GM19023 (cell line): ENCODE data around the gene ZNF678.
"Not testable (repeated sequence)": the region's sequence is repeated elsewhere in the genome, so short reads cannot be mapped to it uniquely, and the experiment has no call there.

Experiments
- ATAC-seq: cut with Tn5 transposase; IDR thresholded peaks from one replicate; pipeline ENCODE4 v1.9.1; 2021; ENCODE audit warnings: mild to moderate bottlenecking, moderate library complexity; ENCODE audit not compliant: unreplicated experiment

ZNF678 gene

GRCh38 chr1:227549892-227550291, 13.5 kb upstream of the ZNF678 start:
- no peak for ATAC-seq

DNA sequence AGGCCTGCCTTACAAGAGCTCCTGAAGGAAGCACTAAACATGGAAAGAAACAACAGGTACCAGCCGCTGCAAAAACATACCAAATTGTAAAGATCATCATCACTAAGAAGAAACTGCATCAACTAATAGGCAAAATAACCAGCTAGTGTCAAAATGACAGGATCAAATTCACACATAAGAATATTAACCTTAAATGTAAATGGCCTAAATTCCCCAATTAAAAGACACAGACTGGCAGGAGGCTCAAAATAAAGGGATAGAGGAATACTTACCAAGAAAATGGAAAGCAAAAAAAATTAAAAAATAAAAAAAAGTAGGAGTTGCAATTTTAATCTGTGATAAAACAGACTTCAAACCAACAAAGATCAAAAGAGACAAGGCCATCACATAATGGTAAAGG, 11.5 kb upstream of the ZNF678 start:
- ATAC-seq: not testable (repeated sequence)

DNA sequence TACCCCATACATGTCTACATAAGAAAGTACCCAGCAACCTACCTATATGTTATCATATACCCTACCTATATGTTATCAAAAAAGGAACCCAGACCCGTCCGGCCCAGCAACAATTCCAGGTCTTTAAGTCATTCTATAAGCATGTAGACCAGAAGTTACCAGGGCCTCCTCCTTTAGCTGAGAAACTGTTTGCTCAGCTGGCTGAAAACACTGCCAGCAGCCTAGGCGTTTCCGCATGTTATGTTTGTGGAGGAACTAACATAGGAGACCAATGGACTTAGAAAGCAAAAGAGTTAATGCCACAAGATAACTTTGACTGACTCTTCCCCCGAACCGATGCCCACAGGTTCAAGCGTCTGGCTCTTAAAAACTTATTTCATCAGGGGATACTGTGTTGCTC, 7.1 kb upstream of the ZNF678 start:
- ATAC-seq: no peak

GRCh38 chr1:227557962-227558725, 5.2 kb upstream of the ZNF678 start:
- no peak for ATAC-seq

- no peak for ATAC-seq
Observed at GRCh38 chr1:227558732-227559262, 4.6 kb upstream of the ZNF678 start.

- no peak for ATAC-seq
Observed at GRCh38 chr1:227559499-227559898, 3.9 kb upstream of the ZNF678 start.

DNA sequence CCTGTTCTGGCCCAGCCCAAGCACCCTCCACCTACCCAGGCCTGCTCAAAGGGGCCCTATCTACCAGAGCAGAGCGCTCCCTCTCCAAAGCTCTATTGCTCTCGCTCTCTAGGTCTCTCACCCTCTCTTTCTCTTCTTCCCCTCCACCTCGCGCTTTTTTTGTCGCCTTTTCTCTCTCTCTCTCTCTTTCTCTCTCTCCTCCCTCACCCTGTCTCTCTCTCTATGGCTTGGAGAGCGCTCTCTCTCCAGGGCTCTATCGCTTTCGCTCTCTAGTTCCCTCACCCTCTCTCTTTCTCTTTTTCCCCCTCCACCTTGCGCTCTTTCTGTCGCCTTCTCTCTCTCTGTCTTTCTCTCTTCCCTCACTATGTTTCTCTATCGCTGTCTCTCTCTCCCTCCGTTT, 3.4 kb upstream of the ZNF678 start:
- no peak for ATAC-seq

DNA sequence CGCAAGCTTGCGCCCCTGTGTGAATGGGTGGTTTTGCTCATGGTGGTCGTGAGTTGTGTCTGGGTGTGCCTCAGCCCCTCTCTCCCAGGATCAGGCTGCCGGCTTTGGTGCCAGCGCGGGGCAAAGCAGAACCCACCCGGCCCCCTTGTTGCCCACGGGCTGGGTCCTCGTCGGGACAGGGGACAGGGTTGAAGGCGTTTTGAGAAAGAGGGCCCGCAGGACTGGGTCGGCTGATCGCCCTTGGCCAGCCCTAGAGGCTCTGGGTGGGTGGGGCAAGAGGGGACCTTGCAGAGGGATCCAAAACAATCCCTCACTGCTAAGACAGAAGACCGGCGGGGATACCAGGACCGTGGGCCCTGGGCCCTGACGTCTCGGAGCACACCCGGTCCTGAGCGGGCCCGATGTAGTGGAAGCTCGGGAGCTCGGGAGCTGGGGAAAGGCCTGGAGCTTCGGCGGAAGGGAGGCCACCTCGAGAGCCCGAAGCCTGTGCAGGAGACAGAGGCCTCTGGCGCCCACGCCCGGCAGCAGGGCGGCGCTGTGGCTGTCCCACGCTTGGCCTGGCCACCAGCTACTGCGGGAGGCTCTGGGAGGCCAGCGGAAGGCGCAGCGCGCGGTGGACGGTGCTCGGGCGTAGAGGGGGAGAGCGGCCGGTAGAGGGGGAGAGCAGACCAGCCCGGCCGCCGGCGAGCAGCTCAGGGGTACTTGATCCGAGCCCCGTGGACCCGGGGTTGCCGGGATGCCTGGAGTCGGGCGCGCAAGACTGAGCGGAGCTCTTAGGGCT, 2.8 kb upstream of the ZNF678 start:
- no peak for ATAC-seq

DNA sequence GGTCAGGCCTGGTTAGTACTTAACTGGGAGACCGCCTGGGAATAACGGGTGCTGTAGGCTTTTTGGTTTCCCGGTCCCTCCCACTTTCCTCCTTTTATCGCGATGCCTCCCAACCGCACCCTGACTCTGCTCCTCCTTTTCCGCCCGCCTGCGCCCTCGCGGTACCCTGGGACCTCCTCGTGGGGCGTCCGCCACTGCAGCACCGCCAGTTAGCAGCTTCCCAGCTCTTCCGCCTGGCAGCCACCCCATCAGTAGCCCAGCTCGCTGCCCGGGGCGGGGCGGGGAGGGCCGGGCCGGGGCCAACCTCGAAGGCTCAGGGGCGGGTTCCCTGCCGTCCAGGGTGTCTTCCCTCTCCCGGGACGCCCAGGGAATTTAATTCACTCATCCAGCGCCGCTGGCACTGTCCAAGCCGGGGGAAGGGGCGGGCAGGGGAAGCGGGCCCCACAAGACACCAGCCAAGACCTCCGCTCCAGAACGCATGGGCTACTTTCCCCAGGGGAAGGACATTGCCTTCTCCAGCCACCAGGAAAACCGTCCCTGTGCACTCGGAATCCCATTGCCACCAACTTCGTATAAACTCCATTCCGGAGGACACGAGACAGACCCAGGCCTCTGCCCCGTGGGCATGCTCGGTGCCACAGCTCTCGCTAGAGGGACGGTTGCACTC, 2.0 kb upstream of the ZNF678 start:
- no peak for ATAC-seq

- no peak for ATAC-seq
Observed at GRCh38 chr1:227562037-227562436, 1.3 kb upstream of the ZNF678 start.

DNA sequence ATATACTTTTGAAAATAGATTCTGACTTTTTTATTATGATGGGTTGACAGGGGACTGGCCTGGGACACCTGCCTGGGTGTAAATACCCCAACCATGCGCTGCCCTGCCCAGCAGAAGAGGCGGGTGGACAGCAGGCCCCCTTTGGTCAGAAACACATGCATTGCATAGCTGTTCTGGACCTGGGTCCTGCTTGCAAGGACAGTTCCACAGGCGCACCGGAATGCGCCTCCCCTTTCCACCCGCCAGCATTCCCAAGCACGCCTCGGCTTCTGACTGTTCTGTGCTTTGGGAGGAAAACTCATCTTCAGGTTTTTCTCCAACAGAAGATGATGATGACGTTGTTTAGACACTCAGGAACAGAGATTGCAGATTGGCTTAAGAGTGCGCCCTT, 428 bp upstream of the ZNF678 start:
- no peak for ATAC-seq

GRCh38 chr1:227567256-227567655, 3.9 kb downstream of the ZNF678 start:
- ATAC-seq: no peak

DNA sequence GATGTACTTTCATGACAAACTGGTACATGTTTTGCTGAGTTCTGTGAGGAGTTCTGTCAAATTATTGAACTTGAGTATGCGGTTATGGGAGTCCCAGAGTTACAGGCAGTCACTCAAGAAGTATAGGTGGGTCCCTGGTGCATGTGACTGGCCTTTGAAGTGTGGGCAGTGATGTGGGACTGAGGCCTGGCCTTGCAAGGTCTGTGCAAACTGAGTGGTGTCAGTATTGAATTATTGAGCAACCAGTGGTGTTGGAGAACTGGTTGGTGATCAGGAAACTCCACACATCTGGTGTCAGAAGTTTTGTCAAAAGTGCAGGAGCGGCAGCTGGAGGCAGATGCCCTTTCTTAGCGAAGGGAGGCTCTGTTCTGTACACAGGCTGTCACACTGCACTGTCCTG, 5.2 kb downstream of the ZNF678 start:
- no peak for ATAC-seq

DNA sequence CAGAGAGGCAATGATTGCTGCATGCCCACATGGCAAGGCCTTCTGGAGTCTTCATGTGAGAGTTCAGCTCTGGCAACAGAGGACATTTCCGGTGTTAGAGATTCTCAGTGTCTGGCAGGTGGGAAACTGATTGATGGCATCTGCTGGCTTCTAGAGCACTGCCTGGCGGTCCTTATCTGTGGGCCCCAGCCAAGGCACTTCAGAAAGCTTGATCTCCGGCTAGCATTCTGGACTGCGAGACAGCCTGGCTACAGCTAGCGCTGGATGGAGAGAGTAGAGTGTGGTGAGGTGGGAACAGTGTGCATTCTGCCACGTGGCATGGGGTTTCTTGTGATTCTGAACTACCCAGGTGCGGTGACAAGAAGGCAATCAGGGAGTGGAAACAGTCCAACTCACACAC, 9.4 kb downstream of the ZNF678 start:
- ATAC-seq: no peak

GRCh38 chr1:227574926-227575325, 11.6 kb downstream of the ZNF678 start:
- no peak for ATAC-seq

DNA sequence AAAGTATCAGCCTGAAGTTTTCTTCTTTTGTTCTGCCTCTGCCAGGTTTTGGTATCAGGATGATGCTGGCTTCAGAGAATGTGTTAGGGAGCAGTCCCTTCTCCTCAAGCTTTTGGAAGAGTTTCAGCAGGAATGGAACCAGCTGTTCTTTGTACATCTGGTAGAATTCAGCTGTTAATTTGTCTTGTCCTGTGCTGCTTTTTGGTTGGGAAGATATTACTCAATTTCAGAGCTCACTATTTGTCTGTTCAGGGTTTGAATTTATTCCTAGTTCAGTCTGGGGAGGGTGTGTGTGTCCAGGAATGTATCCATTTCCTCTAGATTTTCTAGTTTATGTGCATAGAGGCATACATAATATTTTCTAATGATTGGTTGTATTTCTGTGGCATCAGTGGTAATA, 12.8 kb downstream of the ZNF678 start:
- no peak for ATAC-seq

DNA sequence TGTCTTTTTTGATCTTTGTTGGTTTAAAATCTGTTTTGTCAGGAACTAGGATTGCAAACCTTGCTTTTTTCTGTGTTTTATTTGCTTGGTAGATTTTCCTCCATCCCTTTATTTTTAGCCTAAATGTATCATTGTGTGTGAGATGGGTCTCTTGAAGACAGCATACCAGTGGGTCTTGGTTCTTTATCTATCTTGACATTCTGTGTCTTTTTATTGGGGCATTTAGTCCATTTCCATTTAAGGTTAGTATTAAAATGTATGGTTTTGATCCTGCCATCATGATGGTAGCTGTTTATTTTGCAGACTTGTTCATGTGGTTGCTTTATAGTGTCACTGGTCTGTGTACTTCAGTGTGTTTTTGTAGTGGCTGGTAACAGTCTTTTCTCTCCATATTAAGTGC, 14.1 kb downstream of the ZNF678 start:
- no peak for ATAC-seq

GRCh38 chr1:227583354-227583753, 20.0 kb downstream of the ZNF678 start:
- ATAC-seq: no peak

DNA sequence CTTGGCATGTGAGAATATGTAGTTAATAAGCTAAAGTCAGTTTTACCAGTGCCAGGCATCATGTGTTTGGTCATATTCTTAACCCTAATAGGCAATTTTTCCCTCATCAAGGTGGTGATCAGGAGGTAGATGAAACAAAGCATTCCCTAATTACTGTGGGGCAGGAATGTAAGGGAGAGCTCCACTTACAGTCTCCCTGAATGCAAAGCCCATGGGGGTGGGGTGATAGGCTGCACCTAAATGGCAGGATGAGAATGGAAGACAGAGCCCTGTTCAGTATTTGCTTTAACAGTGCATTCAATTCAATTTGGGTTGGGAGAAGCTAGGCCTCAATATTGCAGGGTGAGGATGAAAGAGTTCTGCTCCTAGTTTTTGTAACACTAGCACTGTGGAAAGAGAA, 23.4 kb downstream of the ZNF678 start:
- ATAC-seq: no peak

- ATAC-seq: no peak
Observed at GRCh38 chr1:227587968-227588367, 24.6 kb downstream of the ZNF678 start.

- ATAC-seq: not testable (repeated sequence)
Observed at GRCh38 chr1:227588769-227589168, 25.4 kb downstream of the ZNF678 start.

- ATAC-seq: not testable (repeated sequence)
Observed at GRCh38 chr1:227589777-227590176, 26.4 kb downstream of the ZNF678 start.
